ENCODE results near the gene SYNPO2. TPM values are rescaled to one million over a fixed set of nuclear protein-coding genes. Genes with fewer than 3 reads are reported as not detected.

SYNPO2 gene
- total and polyA plus RNA-seq, 10 of the 15 experiments (the other 5 are each of a cell fraction or from before 2014, with no cell fraction given) = 0.04 to 0.34 (median 0.28) TPM

- H3K27ac ChIP-seq (ENCODE audit: control insufficient read depth, insufficient read depth) = no peak overlapping the region
- CTCF ChIA-PET = no interaction called here
Observed at GRCh38 chr4:119014658-119015057, 126.0 kb downstream of the SYNPO2 start.

More at GRCh38 chr4:119014658-119015057, 126.0 kb downstream of the SYNPO2 start:
- ChIA-PET SMC1A (ENCODE audit: uncharacterized antibody, unreplicated experiment) (no interaction called here), RAD21 (ENCODE audit: unreplicated experiment) (no interaction called here), POLR2A (no interaction called here)
- WGBS (ENCODE audit: insufficient coverage, insufficient replicate concordance, low lambda C conversion rate, missing lambda C conversion rate) = 47% methylated on average over 2 of the region's 2 CpGs
- ATAC-seq (no peak), DNase-seq (ENCODE audit: low read depth, low spot score) (no peak), FAIRE-seq (no peak)
- Histone ChIP-seq H3K9ac (ENCODE audit: control insufficient read depth, insufficient read depth, low read length) (no peak overlapping the region), H4K20me1 (ENCODE audit: control insufficient read depth, insufficient read depth) (no peaks in the 10 kb centered on the region), H3K79me2 (ENCODE audit: control insufficient read depth, insufficient read depth, low read length) (no peaks in the 10 kb centered on the region), H3K4me3 (no peak overlapping the region), H3K4me2 (ENCODE audit: control insufficient read depth, insufficient read depth) (no peak overlapping the region), H3K9me3 (replicated peaks; ENCODE audit: control insufficient read depth, insufficient read depth, low read length) (no peaks in the 10 kb centered on the region), H3K36me3 (ENCODE audit: control insufficient read depth in 2 of 2, insufficient read depth in 2 of 2, low read length in 1 of 2) (no peaks in the 10 kb centered on the region), H3K4me1 (ENCODE audit: control insufficient read depth, insufficient read depth, low read length) (no peaks in the 10 kb centered on the region), H2AFZ (ENCODE audit: control insufficient read depth, low read depth, low read length) (no peak overlapping the region), H3K27me3 (replicated peaks in 1 of 2; ENCODE audit: control insufficient read depth in 2 of 2, insufficient read depth in 2 of 2, low read length in 1 of 2) (no peaks in the 10 kb centered on the region)
- in situ Hi-C loops (cut with MboI) = no loop called here
- no TSS peak for BruUV-seq (replicated peaks)
- TF ChIP-seq HDAC2 (IDR thresholded peaks at IDR 0.05) (no peak), HDAC6 (IDR thresholded peaks at IDR 0.05; ENCODE audit: unreplicated experiment) (no peak), SMC3 (IDR thresholded peaks at IDR 0.05; ENCODE audit: borderline replicate concordance, low read length) (no peak), KDM1A (IDR thresholded peaks at IDR 0.05; ENCODE audit: borderline replicate concordance) (no peak), RBBP5 (conservative IDR thresholded peaks at IDR 0.05) (no peak), SUPT20H (IDR thresholded peaks at IDR 0.05; ENCODE audit: borderline replicate concordance, control insufficient read depth, low read depth, low read length) (no peak), RELB (IDR thresholded peaks at IDR 0.05; ENCODE audit: low read depth) (no peak), NFYA (IDR thresholded peaks at IDR 0.05; ENCODE audit: borderline replicate concordance, low read depth, low read length) (no peak), CBX3 (IDR thresholded peaks at IDR 0.05; ENCODE audit: borderline replicate concordance, low read depth) (no peak), EGR1 (IDR thresholded peaks at IDR 0.05; ENCODE audit: borderline replicate concordance in 1 of 2, low read depth in 2 of 2, low read length in 2 of 2) (no peak), FOS (IDR thresholded peaks at IDR 0.05; ENCODE audit: borderline replicate concordance, extremely low read depth, insufficient read length) (no peak), HCFC1 (IDR thresholded peaks at IDR 0.05; ENCODE audit: low read length) (no peak), CBFB (IDR thresholded peaks at IDR 0.05; ENCODE audit: low read depth) (no peak), RB1 (IDR thresholded peaks at IDR 0.05; ENCODE audit: borderline replicate concordance) (no peak), KLF5 (IDR thresholded peaks at IDR 0.05; ENCODE audit: partially characterized antibody) (no peak), NR2F1 (conservative IDR thresholded peaks at IDR 0.05) (no peak)
- intact Hi-C loops (cut with micrococcal nuclease; ENCODE audit: unreplicated experiment) = no loop called here

All from GM12878 (cell line).